Keratinocyte (primary cell): ENCODE measurements around the gene TRAPPC8. TPM values are rescaled to one million over a fixed set of nuclear protein-coding genes. Genes with fewer than 3 reads are reported as not detected.

ENCODE experiments used
- DNase-seq: peaks from one replicate; pipeline ENCODE4 v3.0.0-alpha.2; 2011; ENCODE audit warnings: low read depth, missing footprints, low spot score
- FAIRE-seq: peaks from 2 replicates; lab custom pipeline; 2011; peaks lifted over from hg19 to GRCh38; lab: Jason Lieb, UNC
- H2AFZ ChIP-seq: 2 replicates; pipeline ENCODE4 v1.6.0; 2012; ENCODE audit warnings: low read length, control low read depth, inconsistent platforms; ENCODE audit not compliant: control insufficient read depth
- H3K27ac ChIP-seq: 2 replicates; pipeline ENCODE4 v1.5.1; 2011; ENCODE audit warnings: low read length; ENCODE audit not compliant: control insufficient read depth, insufficient read depth
- H3K27me3 ChIP-seq: 3 replicates; pipeline ENCODE4 v1.6.0; 2011; ENCODE audit warnings: low read length; ENCODE audit not compliant: control insufficient read depth, insufficient read depth; ENCODE audit errors: extremely low read depth
- H3K36me3 ChIP-seq, 2 experiments: 2 replicates in 1 of 2; 3 replicates in 1 of 2; pipeline ENCODE4 v1.5.1; 2011; ENCODE audit warnings: low read length in 2 of 2, mild to moderate bottlenecking in 1 of 2; ENCODE audit not compliant: control insufficient read depth in 2 of 2, insufficient read depth in 2 of 2; ENCODE audit errors: extremely low read depth in 1 of 2
- H3K4me1 ChIP-seq: 3 replicates; pipeline ENCODE4 v1.5.1; 2011; ENCODE audit warnings: low read length; ENCODE audit not compliant: control insufficient read depth, insufficient read depth; ENCODE audit errors: extremely low read depth
- H3K4me2 ChIP-seq: 3 replicates; pipeline ENCODE4 v1.6.0; 2011; ENCODE audit warnings: low read depth, low read length; ENCODE audit not compliant: control insufficient read depth, insufficient read depth; ENCODE audit errors: extremely low read depth
- H3K4me3 ChIP-seq, 3 experiments: fragments of 200-600 bp in 1 of 3; sonication (generic) in 1 of 3; 2 replicates in 2 of 3; 3 replicates in 1 of 3; pipeline ENCODE4 v1.5.1; 2011 to 2016; ENCODE audit warnings: low read length in 3 of 3, mild to moderate bottlenecking in 3 of 3, control low read depth in 2 of 3, inconsistent platforms in 1 of 3, low read depth in 1 of 3, mixed read lengths in 1 of 3, mixed run types in 1 of 3, moderate library complexity in 1 of 3; ENCODE audit not compliant: control insufficient read depth in 2 of 3, insufficient read depth in 2 of 3; ENCODE audit errors: extremely low read depth in 1 of 3
- H3K79me2 ChIP-seq: 2 replicates; pipeline ENCODE4 v1.6.0; 2012; ENCODE audit warnings: low read length; ENCODE audit not compliant: control insufficient read depth, insufficient read depth
- H3K9ac ChIP-seq: 3 replicates; pipeline ENCODE4 v1.6.0; 2011; ENCODE audit warnings: low read length; ENCODE audit not compliant: control insufficient read depth, insufficient read depth; ENCODE audit errors: extremely low read depth
- H3K9me1 ChIP-seq: 3 replicates; pipeline ENCODE4 v1.6.0; 2011; ENCODE audit warnings: low read length; ENCODE audit not compliant: control insufficient read depth, insufficient read depth; ENCODE audit errors: extremely low read depth
- H3K9me3 ChIP-seq: 2 replicates; pipeline ENCODE4 v1.5.1; 2012; ENCODE audit warnings: low read depth, low read length; ENCODE audit not compliant: control insufficient read depth
- H4K20me1 ChIP-seq: 3 replicates; pipeline ENCODE4 v1.6.0; 2011; ENCODE audit warnings: low read length; ENCODE audit not compliant: control insufficient read depth, insufficient read depth; ENCODE audit errors: extremely low read depth
- EZH2 ChIP-seq: IDR thresholded peaks from one replicate; pipeline ENCODE4 v1.6.1; 2012; ENCODE audit warnings: inconsistent platforms, mild to moderate bottlenecking, low read length, moderate library complexity
- dilution Hi-C: fragments of 300-500 bp; cut with MboI; formaldehyde crosslinking; loops from one replicate; pipeline ENCODE4 v1.7.0; 2020; ENCODE audit warnings: low sequenced_read_pairs; ENCODE audit not compliant: extremely low pct_ligation_motif_present
- polyA plus RNA-seq, 5 experiments: library from polyadenylated mRNA; depleted of rRNA in 3 of 5; stranded (reverse) in 3 of 5; stranded (forward) in 1 of 5; unstranded in 1 of 5; fragments of >200 nt; gene quantifications; 1 replicate in 1 of 5; 2 replicates in 3 of 5; 3 replicates in 1 of 5; pipeline versions ENCODE4 v1.2.1 to v1.2.3, GENCODE V29; 2011 to 2012; ENCODE audit warnings: missing spikeins in 2 of 5, low read depth in 1 of 5, low replicate concordance in 1 of 5
- TF ChIP-seq, protein P1 (sequence below), 3 experiments: IDR thresholded peaks in 1 of 3; conservative IDR thresholded peaks in 1 of 3; optimal IDR thresholded peaks in 1 of 3; 2 replicates in 2 of 3; 3 replicates in 1 of 3; pipeline versions ENCODE3 to v1.5.1; 2011; ENCODE audit warnings: low read length in 3 of 3, mild to moderate bottlenecking in 3 of 3, moderate library complexity in 2 of 3, control low read depth in 1 of 3, inconsistent platforms in 1 of 3; ENCODE audit not compliant: insufficient read depth in 2 of 3; ENCODE audit errors: extremely low read depth in 1 of 3

TRAPPC8 gene
- polyA plus RNA-seq, 1 donor (not counting 4 experiments of a cell fraction or from before 2014, with no cell fraction given) = 64.8 TPM

DNA sequence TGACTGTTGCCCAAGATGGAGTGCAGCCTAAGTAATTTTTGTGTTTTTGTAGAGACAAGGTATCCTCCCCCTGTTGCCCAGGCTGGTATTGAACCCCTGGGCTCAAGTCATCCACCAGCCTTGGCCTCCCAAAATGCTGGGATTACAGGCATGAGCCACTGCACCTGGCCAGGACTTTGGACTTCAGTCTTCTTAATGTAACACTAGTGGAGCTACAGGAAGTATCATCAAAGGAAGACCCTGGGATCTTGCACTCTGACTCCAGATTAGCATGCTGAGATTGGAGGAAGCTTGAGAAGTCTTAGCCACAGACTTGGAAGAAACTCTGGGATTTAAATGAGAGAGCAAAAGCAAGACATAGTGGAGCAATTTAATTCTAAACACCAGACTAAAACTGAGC lies 37.9 kb upstream of the TRAPPC8 start:
- no peak overlapping the region for H3K4me2 ChIP-seq
- no peak overlapping the region for H3K9ac ChIP-seq
- no peak overlapping the region for H3K27ac ChIP-seq
- no peaks in the 10 kb centered on the region for H3K9me1 ChIP-seq
- no peaks in the 10 kb centered on the region for H3K79me2 ChIP-seq
- dilution Hi-C loops = no loop called here
- no peaks in the 10 kb centered on the region for H3K4me1 ChIP-seq
- no peak for FAIRE-seq
- H3K27me3 ChIP-seq = no peaks in the 10 kb centered on the region
- no peaks in the 10 kb centered on the region for H3K9me3 ChIP-seq
- H3K4me3 ChIP-seq = no peak overlapping the region
- H2AFZ ChIP-seq = no peak overlapping the region
- no peaks in the 10 kb centered on the region for H3K36me3 ChIP-seq
- TF ChIP-seq, protein P1, sequence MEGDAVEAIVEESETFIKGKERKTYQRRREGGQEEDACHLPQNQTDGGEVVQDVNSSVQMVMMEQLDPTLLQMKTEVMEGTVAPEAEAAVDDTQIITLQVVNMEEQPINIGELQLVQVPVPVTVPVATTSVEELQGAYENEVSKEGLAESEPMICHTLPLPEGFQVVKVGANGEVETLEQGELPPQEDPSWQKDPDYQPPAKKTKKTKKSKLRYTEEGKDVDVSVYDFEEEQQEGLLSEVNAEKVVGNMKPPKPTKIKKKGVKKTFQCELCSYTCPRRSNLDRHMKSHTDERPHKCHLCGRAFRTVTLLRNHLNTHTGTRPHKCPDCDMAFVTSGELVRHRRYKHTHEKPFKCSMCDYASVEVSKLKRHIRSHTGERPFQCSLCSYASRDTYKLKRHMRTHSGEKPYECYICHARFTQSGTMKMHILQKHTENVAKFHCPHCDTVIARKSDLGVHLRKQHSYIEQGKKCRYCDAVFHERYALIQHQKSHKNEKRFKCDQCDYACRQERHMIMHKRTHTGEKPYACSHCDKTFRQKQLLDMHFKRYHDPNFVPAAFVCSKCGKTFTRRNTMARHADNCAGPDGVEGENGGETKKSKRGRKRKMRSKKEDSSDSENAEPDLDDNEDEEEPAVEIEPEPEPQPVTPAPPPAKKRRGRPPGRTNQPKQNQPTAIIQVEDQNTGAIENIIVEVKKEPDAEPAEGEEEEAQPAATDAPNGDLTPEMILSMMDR (optimal IDR thresholded peaks at IDR 0.05 in 1 of 3, IDR thresholded peaks at IDR 0.05 in 1 of 3, conservative IDR thresholded peaks at IDR 0.05 in 1 of 3; ENCODE audit: extremely low read depth in 1 of 3, insufficient read depth in 2 of 3, low read length in 3 of 3) = no peak
- TF ChIP-seq EZH2 = no peak
- no peaks in the 10 kb centered on the region for H4K20me1 ChIP-seq
- DNase-seq = no peak

DNA sequence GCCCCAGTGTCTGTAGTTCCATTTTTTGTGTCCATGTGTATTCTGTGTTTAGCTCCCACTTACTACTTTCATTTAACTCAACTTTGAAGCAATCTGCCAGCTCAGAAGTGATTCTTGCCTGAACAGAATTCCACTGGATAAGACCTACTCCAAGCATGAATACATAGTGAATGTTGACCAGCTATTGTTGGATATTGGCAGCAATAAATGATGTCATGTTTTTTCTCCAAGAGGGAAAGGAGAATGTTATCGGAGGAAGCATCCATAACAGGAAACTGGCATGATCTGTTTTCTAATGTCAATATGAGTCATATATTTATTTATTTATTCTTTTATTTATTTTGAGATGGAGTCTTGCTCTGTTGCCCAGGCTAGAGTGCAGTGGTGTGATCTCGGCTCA lies 36.8 kb upstream of the TRAPPC8 start:
- FAIRE-seq (no peak), DNase-seq (no peak)
- TF ChIP-seq EZH2 = no peak
- TF ChIP-seq, protein P1 (optimal IDR thresholded peaks at IDR 0.05 in 1 of 3, IDR thresholded peaks at IDR 0.05 in 1 of 3, conservative IDR thresholded peaks at IDR 0.05 in 1 of 3; ENCODE audit: extremely low read depth in 1 of 3, insufficient read depth in 2 of 3, low read length in 3 of 3) = no peak
- no peaks in the 10 kb centered on the region for H3K79me2 ChIP-seq
- H3K27ac ChIP-seq = no peak overlapping the region
- dilution Hi-C loops = no loop called here
- no peak overlapping the region for H3K9ac ChIP-seq
- H3K9me3 ChIP-seq = no peaks in the 10 kb centered on the region
- H3K4me2 ChIP-seq = no peak overlapping the region
- no peaks in the 10 kb centered on the region for H4K20me1 ChIP-seq
- no peaks in the 10 kb centered on the region for H3K36me3 ChIP-seq
- H2AFZ ChIP-seq = no peak overlapping the region
- no peaks in the 10 kb centered on the region for H3K4me1 ChIP-seq
- H3K27me3 ChIP-seq = no peaks in the 10 kb centered on the region
- H3K9me1 ChIP-seq = no peaks in the 10 kb centered on the region
- H3K4me3 ChIP-seq = no peak overlapping the region
